Glomerular visceral epithelial cell (primary cell): ENCODE results near the gene MTFR1L.
"Not testable (repeated sequence)": the region's sequence is repeated elsewhere in the genome, so short reads cannot be mapped to it uniquely, and the experiment has no call there.

Experiments
- DNase-seq: peaks from one replicate; pipeline ENCODE4 v3.0.0-alpha.2; 2016; ENCODE audit errors: extremely low spot score

MTFR1L gene

GRCh38 chr1:25825605-25826004 lies 5.9 kb downstream of the MTFR1L start:
- DNase-seq: no peak

- no peak for DNase-seq
Observed at GRCh38 chr1:25826571-25826970, 6.8 kb downstream of the MTFR1L start.

- no peak for DNase-seq
Observed at GRCh38 chr1:25828491-25828890, 8.7 kb downstream of the MTFR1L start.

- no peak for DNase-seq
Observed at GRCh38 chr1:25829046-25829445, 9.3 kb downstream of the MTFR1L start.

GRCh38 chr1:25831569-25832196 lies 11.9 kb downstream of the MTFR1L start:
- DNase-seq: no peak

GRCh38 chr1:25832336-25833037 lies 12.7 kb downstream of the MTFR1L start:
- DNase-seq: no peak

- no peak for DNase-seq
Observed at GRCh38 chr1:25833158-25833557, 13.4 kb downstream of the MTFR1L start.

GRCh38 chr1:25834894-25835293 lies 15.1 kb downstream of the MTFR1L start:
- no peak for DNase-seq

GRCh38 chr1:25836695-25837094 lies 16.9 kb downstream of the MTFR1L start:
- DNase-seq: no peak

- peak; percentile 21 for DNase-seq
Observed at GRCh38 chr1:25837262-25837875, 17.6 kb downstream of the MTFR1L start.

- DNase-seq: not testable (repeated sequence)
Observed at GRCh38 chr1:25839808-25840207, 20.1 kb downstream of the MTFR1L start.

GRCh38 chr1:25843483-25843882 lies 23.7 kb downstream of the MTFR1L start:
- no peak for DNase-seq

- peak; percentile 62 for DNase-seq
Observed at GRCh38 chr1:25844536-25845337, 25.0 kb downstream of the MTFR1L start.

GRCh38 chr1:25845664-25846063 lies 25.9 kb downstream of the MTFR1L start:
- no peak for DNase-seq

GRCh38 chr1:25847929-25848328 lies 28.2 kb downstream of the MTFR1L start:
- no peak for DNase-seq

GRCh38 chr1:25848531-25848930 lies 28.8 kb downstream of the MTFR1L start:
- DNase-seq: no peak

- DNase-seq: no peak
Observed at GRCh38 chr1:25854554-25854953, 34.8 kb downstream of the MTFR1L start.

GRCh38 chr1:25856856-25857255 lies 37.1 kb downstream of the MTFR1L start:
- no peak for DNase-seq

GRCh38 chr1:25858494-25858893 lies 38.7 kb downstream of the MTFR1L start:
- DNase-seq: no peak

GRCh38 chr1:25858906-25859789 lies 39.4 kb downstream of the MTFR1L start, which contains the start of gene AUNIP:
Gene AUNIP, minus strand, starts transcription at chr1:25859457. Its CDS starts 100 bp downstream, at chr1:25859357.
- peak; percentile 90 for DNase-seq
